WTC11 (cell line): ENCODE results near the gene C22orf31. TPM values are rescaled to one million over a fixed set of nuclear protein-coding genes. Genes with fewer than 3 reads are reported as not detected.

Source experiments
- ATAC-seq: fragments of 200-7000 bp; cut with Tn5 transposase; 2 replicates; pipeline ENCODE4 v1.10.0; 2021; ENCODE audit warnings: mild to moderate bottlenecking, moderate library complexity
- CTCF ChIA-PET: fragments of 300-600 bp; sonication (Branson Sonifier 250); formaldehyde crosslinking; loops from one replicate; lab custom pipeline; 2021; ENCODE audit warnings: antibody characterized with exemption; lab: Charles Lee
- POLR2A ChIA-PET: fragments of 350-600 bp; sonication (Branson Sonifier 250); formaldehyde crosslinking; loops from one replicate; lab custom pipeline; 2021; ENCODE audit warnings: antibody characterized with exemption; lab: Charles Lee
- DNase-seq: peaks from one replicate; pipeline ENCODE4 v3.0.0; 2021; ENCODE audit warnings: low spot score
- H3K27ac Mint-ChIP-seq: 2 replicates; pipeline ENCODE4 v1.8.0; 2021; ENCODE audit warnings: mixed read lengths
- H3K27me3 Mint-ChIP-seq: 2 replicates; pipeline ENCODE4 v1.8.0; 2021; ENCODE audit warnings: low read depth, mild to moderate bottlenecking, moderate library complexity, mixed read lengths
- H3K36me3 Mint-ChIP-seq: 2 replicates; pipeline ENCODE4 v1.8.0; 2021; ENCODE audit warnings: mixed read lengths
- H3K4me1 Mint-ChIP-seq: 2 replicates; pipeline ENCODE4 v1.8.0; 2022; ENCODE audit warnings: mixed read lengths
- H3K4me3 Mint-ChIP-seq: 2 replicates; pipeline ENCODE4 v1.8.0; 2021; ENCODE audit warnings: mild to moderate bottlenecking, moderate library complexity, mixed read lengths
- H3K9me3 Mint-ChIP-seq: 2 replicates; pipeline ENCODE4 v1.8.0; 2021; ENCODE audit warnings: mixed read lengths
- AR ChIP-seq: fragments of 250-450 bp; sonication (Bioruptor Pico); IDR thresholded peaks from 2 replicates; pipeline ENCODE4 v1.9.0; 2021; ENCODE audit warnings: mild to moderate bottlenecking
- ARID4B ChIP-seq: sonication (generic); formaldehyde crosslinking; IDR thresholded peaks from 2 replicates; pipeline ENCODE4 v1.8.0; 2023; ENCODE audit warnings: missing genetic modification reagents, mild to moderate bottlenecking, borderline replicate concordance
- ATF6 ChIP-seq: sonication (generic); formaldehyde crosslinking; IDR thresholded peaks from 2 replicates; pipeline ENCODE4 v1.8.1; 2023; ENCODE audit warnings: mild to moderate bottlenecking, missing genetic modification reagents
- CBFB ChIP-seq: sonication (generic); formaldehyde crosslinking; IDR thresholded peaks from 2 replicates; pipeline ENCODE4 v1.8.1; 2022; ENCODE audit warnings: mild to moderate bottlenecking, low read depth, missing genetic modification reagents
- E2F4 ChIP-seq: sonication (generic); formaldehyde crosslinking; IDR thresholded peaks from 2 replicates; pipeline ENCODE4 v1.8.1; 2022; ENCODE audit warnings: low read depth, mild to moderate bottlenecking, moderate library complexity, missing genetic modification reagents, borderline replicate concordance
- ESRRA ChIP-seq: sonication (generic); formaldehyde crosslinking; IDR thresholded peaks from 2 replicates; pipeline ENCODE4 v1.8.1; 2022; ENCODE audit warnings: mild to moderate bottlenecking, missing genetic modification reagents, borderline replicate concordance
- FOXJ3 ChIP-seq: sonication (generic); formaldehyde crosslinking; IDR thresholded peaks from 2 replicates; pipeline ENCODE4 v1.9.0; 2021; ENCODE audit warnings: missing genetic modification reagents, mild to moderate bottlenecking, borderline replicate concordance
- GABPB1 ChIP-seq: sonication (generic); formaldehyde crosslinking; IDR thresholded peaks from 2 replicates; pipeline ENCODE4 v1.8.1; 2023; ENCODE audit warnings: mild to moderate bottlenecking, missing genetic modification reagents
- KAT7 ChIP-seq: sonication (generic); formaldehyde crosslinking; IDR thresholded peaks from 2 replicates; pipeline ENCODE4 v1.8.1; 2023; ENCODE audit warnings: missing genetic modification reagents, mild to moderate bottlenecking, borderline replicate concordance
- MLX ChIP-seq: sonication (generic); formaldehyde crosslinking; IDR thresholded peaks from 2 replicates; pipeline ENCODE4 v1.8.1; 2023; ENCODE audit warnings: mild to moderate bottlenecking, missing genetic modification reagents, moderate library complexity
- PREB ChIP-seq: sonication (generic); formaldehyde crosslinking; IDR thresholded peaks from 2 replicates; pipeline ENCODE4 v1.8.1; 2022; ENCODE audit warnings: mild to moderate bottlenecking, missing genetic modification reagents, moderate library complexity, borderline replicate concordance
- SMAD3 ChIP-seq: sonication (generic); formaldehyde crosslinking; IDR thresholded peaks from 2 replicates; pipeline ENCODE4 v1.8.0; 2022; ENCODE audit warnings: missing genetic modification reagents, mild to moderate bottlenecking, borderline replicate concordance
- TEAD4 ChIP-seq: sonication (generic); formaldehyde crosslinking; IDR thresholded peaks from 2 replicates; pipeline ENCODE4 v1.8.0; 2022; ENCODE audit warnings: mild to moderate bottlenecking, missing genetic modification reagents
- ZNF281 ChIP-seq: sonication (generic); formaldehyde crosslinking; IDR thresholded peaks from 2 replicates; pipeline ENCODE4 v1.8.0; 2023; ENCODE audit warnings: mild to moderate bottlenecking, missing genetic modification reagents
- ZNF317 ChIP-seq: sonication (generic); formaldehyde crosslinking; IDR thresholded peaks from 2 replicates; pipeline ENCODE4 v1.8.1; 2023; ENCODE audit warnings: low read depth, mild to moderate bottlenecking, moderate library complexity, missing genetic modification reagents, borderline replicate concordance
- total RNA-seq: library from RNA; stranded (reverse); gene quantifications from 3 replicates; pipeline ENCODE4 v1.2.3, GENCODE V29; 2021

The C22orf31 gene
- total RNA-seq, 1 experiment from 2014 or later: not detected

- H3K4me1 Mint-ChIP-seq: peaks cover 27% of the 10 kb centered on the region
- ChIA-PET CTCF (interaction anchor here (0.6 to 1.4 kb wide), 2 partner anchors 33 to 219 kb away, joined by 3 to 5 read pairs; no protein-coding TSS in a partner anchor), POLR2A (no interaction called here)
- no peaks in the 10 kb centered on the region for H3K9me3 Mint-ChIP-seq
- H3K4me3 Mint-ChIP-seq: no peak overlapping the region
- H3K36me3 Mint-ChIP-seq: no peaks in the 10 kb centered on the region
- no peak for TF ChIP-seq TEAD4
- TF ChIP-seq ZNF317 (CRISPR knock-in tag): no peak
- no peak for TF ChIP-seq MLX (CRISPR knock-in tag)
- TF ChIP-seq AR: no peak
- no peak for TF ChIP-seq ATF6 (CRISPR knock-in tag)
- TF ChIP-seq CBFB (CRISPR knock-in tag): no peak
- TF ChIP-seq PREB (CRISPR knock-in tag): no peak
- TF ChIP-seq SMAD3: no peak
- no peak for TF ChIP-seq E2F4 (CRISPR knock-in tag)
- no peak for TF ChIP-seq ARID4B
- no peak for TF ChIP-seq FOXJ3 (CRISPR knock-in tag)
- TF ChIP-seq ZNF281 (CRISPR knock-in tag): no peak
- TF ChIP-seq KAT7 (CRISPR knock-in tag): no peak
- no peak for TF ChIP-seq ESRRA (CRISPR knock-in tag)
- TF ChIP-seq GABPB1: no peak
- peaks cover 23% of the 10 kb centered on the region for H3K27me3 Mint-ChIP-seq
- H3K27ac Mint-ChIP-seq: no peak overlapping the region
- no peak for ATAC-seq
- no peak for DNase-seq
Observed at GRCh38 chr22:29078869-29079207, 17.2 kb upstream of the C22orf31 start.
